K562 (cell line): ENCODE measurements around the gene KIT. TPM values are rescaled to one million over a fixed set of nuclear protein-coding genes. Genes with fewer than 3 reads are reported as not detected.

Experiments used
- CEBPG ChIP-seq, 3 experiments: fragments of 200-800 bp in 1 of 3; sonication (Bioruptor generic) in 1 of 3; sonication (generic) in 1 of 3; formaldehyde crosslinking in 1 of 3; IDR thresholded peaks in 2 of 3; conservative IDR thresholded peaks in 1 of 3; 2 replicates each; pipeline versions ENCODE4 v1.6.1 to v1.8.0; 2016 to 2022; ENCODE audit warnings: missing compliant biosample characterization in 2 of 3, missing genetic modification characterization in 2 of 3, mild to moderate bottlenecking in 1 of 3, missing genetic modification reagents in 1 of 3
- CREBBP ChIP-seq: IDR thresholded peaks from one replicate; pipeline ENCODE4 v1.6.1; 2012; ENCODE audit warnings: low read depth, mild to moderate bottlenecking, control low read depth, inconsistent platforms, low read length
- DACH1 ChIP-seq: fragments of 450-650 bp; IDR thresholded peaks from 2 replicates; pipeline ENCODE4 v1.6.1; 2018; ENCODE audit not compliant: partially characterized antibody
- JUND ChIP-seq, 2 experiments: IDR thresholded peaks; 2 replicates in 1 of 2; 3 replicates in 1 of 2; pipeline ENCODE4 v1.6.1; 2011; ENCODE audit warnings: borderline replicate concordance in 2 of 2, low read depth in 2 of 2, low read length in 2 of 2, improper control_type of control experiment in 1 of 2, missing biosample characterization in 1 of 2, missing genetic modification characterization in 1 of 2, missing genetic modification reagents in 1 of 2
- MAFG ChIP-seq: fragments of 450-650 bp; conservative IDR thresholded peaks from 2 replicates; pipeline ENCODE4 v1.6.1; 2016; ENCODE audit warnings: missing genetic modification characterization, missing compliant biosample characterization
- POLR3G ChIP-seq: IDR thresholded peaks from 2 replicates; pipeline ENCODE4 v1.6.1; 2011; ENCODE audit not compliant: insufficient read length, insufficient replicate concordance; ENCODE audit errors: extremely low read depth
- RAD51 ChIP-seq: fragments of 450-650 bp; IDR thresholded peaks from 2 replicates; pipeline ENCODE4 v1.7.1; 2016; ENCODE audit warnings: low read depth, mild to moderate bottlenecking, borderline replicate concordance
- TAF15 ChIP-seq: fragments of 200-400 bp; formaldehyde crosslinking; IDR thresholded peaks from 2 replicates; pipeline ENCODE4 v1.6.1; 2017; ENCODE audit warnings: mild to moderate bottlenecking, low read depth, low read length, moderate library complexity
- ZNF253 ChIP-seq: fragments of 250-450 bp; sonication (Bioruptor Pico); conservative IDR thresholded peaks from 2 replicates; pipeline ENCODE4 v1.6.1; 2021; ENCODE audit warnings: mild to moderate bottlenecking
- polyA plus RNA-seq, 8 experiments: library from polyadenylated mRNA; depleted of rRNA in 4 of 8; stranded (reverse) in 5 of 8; unstranded in 3 of 8; fragments of >200 nt; fragmentation: Nextera tagmentation in 2 of 8; fragmentation: Illumina TruSeq in 1 of 8; extraction: Ambion mirVana in 2 of 8; extraction: Trizol in 1 of 8; gene quantifications; 2 replicates each; pipeline versions ENCODE4 v1.2.1 to v1.2.3, GENCODE V29; 2011 to 2014; ENCODE audit warnings: inconsistent platforms in 1 of 8, missing spikeins in 1 of 8
- total RNA-seq, 7 experiments: library from RNA; depleted of rRNA in 6 of 7; stranded (reverse); fragments of >200 nt in 6 of 7; fragmentation: Illumina TruSeq in 2 of 7; extraction: Trizol in 2 of 7; gene quantifications; 2 replicates each; pipeline versions ENCODE4 v1.2.1 to v1.2.3, GENCODE V29; 2011 to 2021; ENCODE audit warnings: low replicate concordance in 1 of 7
- TF ChIP-seq, protein P1 (sequence below): fragments of 250-450 bp; sonication (Bioruptor Pico); IDR thresholded peaks from 2 replicates; pipeline ENCODE4 v1.8.0; 2022; ENCODE audit warnings: inconsistent platforms
- TF ChIP-seq, protein P2 (sequence below): sonication (generic); formaldehyde crosslinking; IDR thresholded peaks from 2 replicates; pipeline ENCODE4 v1.9.0; 2022; ENCODE audit warnings: mild to moderate bottlenecking, missing genetic modification reagents
- TF ChIP-seq, protein P3 (sequence below): fragments of 450-650 bp; IDR thresholded peaks from 2 replicates; pipeline ENCODE4 v1.6.1; 2016
- TF ChIP-seq, protein P4 (sequence below), 2 experiments: IDR thresholded peaks in 1 of 2; conservative IDR thresholded peaks in 1 of 2; 2 replicates each; pipeline ENCODE4 v1.6.1; 2016; ENCODE audit warnings: low read depth in 2 of 2, mild to moderate bottlenecking in 1 of 2, missing compliant biosample characterization in 1 of 2, missing genetic modification characterization in 1 of 2, moderate library complexity in 1 of 2
- TF ChIP-seq, protein P5 (sequence below): sonication (generic); formaldehyde crosslinking; IDR thresholded peaks from 2 replicates; pipeline ENCODE4 v1.8.1; 2023; ENCODE audit warnings: mild to moderate bottlenecking, missing genetic modification reagents
- TF ChIP-seq, protein P6 (sequence below): fragments of 250-450 bp; sonication (Bioruptor Pico); IDR thresholded peaks from 2 replicates; pipeline ENCODE4 v1.8.0; 2021; ENCODE audit warnings: borderline replicate concordance, mild to moderate bottlenecking, moderate library complexity; ENCODE audit not compliant: poor library complexity, severe bottlenecking

The KIT gene
- total and polyA plus RNA-seq, 9 of the 15 experiments (the other 6 are each of a cell fraction or from before 2014, with no cell fraction given): 0.27 to 5.6 (median 0.57) TPM

DNA sequence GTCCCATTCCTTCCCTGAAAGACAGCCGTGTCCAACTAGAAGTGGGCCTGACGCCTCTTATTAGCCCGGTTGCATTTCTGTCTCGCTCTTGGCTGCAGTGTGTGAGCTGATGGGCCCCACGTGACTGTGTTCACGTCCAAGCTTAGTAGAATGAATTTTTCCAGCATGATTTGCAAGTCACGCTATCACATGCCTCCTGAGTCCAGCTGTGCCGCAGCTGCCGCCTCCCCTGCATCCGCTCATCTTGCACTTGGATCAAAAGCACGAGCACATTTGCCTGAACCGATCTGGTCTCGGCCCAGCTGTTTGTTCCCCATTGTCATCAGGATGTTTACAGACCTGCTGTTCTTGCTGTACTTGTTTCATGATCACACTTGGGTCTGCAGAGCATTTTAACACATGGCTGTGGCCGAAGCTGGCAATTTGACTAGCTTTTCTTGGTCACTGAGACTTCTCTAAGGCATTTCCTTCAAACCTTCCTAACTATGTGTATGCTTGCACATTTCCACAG is 126.5 kb downstream of the KIT start (continued):
- TF ChIP-seq JUND (IDR thresholded peaks at IDR 0.05; ENCODE audit: borderline replicate concordance, low read depth, low read length) (0 out of 2 replicates have a peak, but pooled peaks have one; percentile 15), JUND (tag; IDR thresholded peaks at IDR 0.05; ENCODE audit: borderline replicate concordance, low read depth, low read length) (no peak; the same call in 2 of the 3 replicates), ZNF253 (CRISPR knock-in tag) (no peak), MAFG (peak; percentile 94), CEBPG (CRISPR knock-in tag; IDR thresholded peaks at IDR 0.05) (no peak), CEBPG (tag; conservative IDR thresholded peaks at IDR 0.05 in 1 of 2, IDR thresholded peaks at IDR 0.05 in 1 of 2) (no peak), TAF15 (no peak), DACH1 (peak; percentile 67), RAD51 (peak; percentile 78), CREBBP (no peak), POLR3G (no peak)
- TF ChIP-seq, protein P1, sequence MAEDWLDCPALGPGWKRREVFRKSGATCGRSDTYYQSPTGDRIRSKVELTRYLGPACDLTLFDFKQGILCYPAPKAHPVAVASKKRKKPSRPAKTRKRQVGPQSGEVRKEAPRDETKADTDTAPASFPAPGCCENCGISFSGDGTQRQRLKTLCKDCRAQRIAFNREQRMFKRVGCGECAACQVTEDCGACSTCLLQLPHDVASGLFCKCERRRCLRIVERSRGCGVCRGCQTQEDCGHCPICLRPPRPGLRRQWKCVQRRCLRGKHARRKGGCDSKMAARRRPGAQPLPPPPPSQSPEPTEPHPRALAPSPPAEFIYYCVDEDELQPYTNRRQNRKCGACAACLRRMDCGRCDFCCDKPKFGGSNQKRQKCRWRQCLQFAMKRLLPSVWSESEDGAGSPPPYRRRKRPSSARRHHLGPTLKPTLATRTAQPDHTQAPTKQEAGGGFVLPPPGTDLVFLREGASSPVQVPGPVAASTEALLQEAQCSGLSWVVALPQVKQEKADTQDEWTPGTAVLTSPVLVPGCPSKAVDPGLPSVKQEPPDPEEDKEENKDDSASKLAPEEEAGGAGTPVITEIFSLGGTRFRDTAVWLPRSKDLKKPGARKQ: no peak
- TF ChIP-seq, protein P2, sequence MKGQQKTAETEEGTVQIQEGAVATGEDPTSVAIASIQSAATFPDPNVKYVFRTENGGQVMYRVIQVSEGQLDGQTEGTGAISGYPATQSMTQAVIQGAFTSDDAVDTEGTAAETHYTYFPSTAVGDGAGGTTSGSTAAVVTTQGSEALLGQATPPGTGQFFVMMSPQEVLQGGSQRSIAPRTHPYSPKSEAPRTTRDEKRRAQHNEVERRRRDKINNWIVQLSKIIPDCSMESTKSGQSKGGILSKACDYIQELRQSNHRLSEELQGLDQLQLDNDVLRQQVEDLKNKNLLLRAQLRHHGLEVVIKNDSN (CRISPR knock-in tag): peak; percentile 71
- TF ChIP-seq, protein P3, sequence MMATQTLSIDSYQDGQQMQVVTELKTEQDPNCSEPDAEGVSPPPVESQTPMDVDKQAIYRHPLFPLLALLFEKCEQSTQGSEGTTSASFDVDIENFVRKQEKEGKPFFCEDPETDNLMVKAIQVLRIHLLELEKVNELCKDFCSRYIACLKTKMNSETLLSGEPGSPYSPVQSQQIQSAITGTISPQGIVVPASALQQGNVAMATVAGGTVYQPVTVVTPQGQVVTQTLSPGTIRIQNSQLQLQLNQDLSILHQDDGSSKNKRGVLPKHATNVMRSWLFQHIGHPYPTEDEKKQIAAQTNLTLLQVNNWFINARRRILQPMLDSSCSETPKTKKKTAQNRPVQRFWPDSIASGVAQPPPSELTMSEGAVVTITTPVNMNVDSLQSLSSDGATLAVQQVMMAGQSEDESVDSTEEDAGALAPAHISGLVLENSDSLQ: no peak
- TF ChIP-seq, protein P4, sequence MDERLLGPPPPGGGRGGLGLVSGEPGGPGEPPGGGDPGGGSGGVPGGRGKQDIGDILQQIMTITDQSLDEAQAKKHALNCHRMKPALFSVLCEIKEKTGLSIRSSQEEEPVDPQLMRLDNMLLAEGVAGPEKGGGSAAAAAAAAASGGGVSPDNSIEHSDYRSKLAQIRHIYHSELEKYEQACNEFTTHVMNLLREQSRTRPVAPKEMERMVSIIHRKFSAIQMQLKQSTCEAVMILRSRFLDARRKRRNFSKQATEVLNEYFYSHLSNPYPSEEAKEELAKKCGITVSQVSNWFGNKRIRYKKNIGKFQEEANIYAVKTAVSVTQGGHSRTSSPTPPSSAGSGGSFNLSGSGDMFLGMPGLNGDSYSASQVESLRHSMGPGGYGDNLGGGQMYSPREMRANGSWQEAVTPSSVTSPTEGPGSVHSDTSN (CRISPR knock-in tag; IDR thresholded peaks at IDR 0.05; ENCODE audit: low read depth): no peak
- TF ChIP-seq, protein P4 (tag; conservative IDR thresholded peaks at IDR 0.05; ENCODE audit: low read depth): no peak
- TF ChIP-seq, protein P5, sequence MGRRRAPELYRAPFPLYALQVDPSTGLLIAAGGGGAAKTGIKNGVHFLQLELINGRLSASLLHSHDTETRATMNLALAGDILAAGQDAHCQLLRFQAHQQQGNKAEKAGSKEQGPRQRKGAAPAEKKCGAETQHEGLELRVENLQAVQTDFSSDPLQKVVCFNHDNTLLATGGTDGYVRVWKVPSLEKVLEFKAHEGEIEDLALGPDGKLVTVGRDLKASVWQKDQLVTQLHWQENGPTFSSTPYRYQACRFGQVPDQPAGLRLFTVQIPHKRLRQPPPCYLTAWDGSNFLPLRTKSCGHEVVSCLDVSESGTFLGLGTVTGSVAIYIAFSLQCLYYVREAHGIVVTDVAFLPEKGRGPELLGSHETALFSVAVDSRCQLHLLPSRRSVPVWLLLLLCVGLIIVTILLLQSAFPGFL: no peak
- TF ChIP-seq, protein P6, sequence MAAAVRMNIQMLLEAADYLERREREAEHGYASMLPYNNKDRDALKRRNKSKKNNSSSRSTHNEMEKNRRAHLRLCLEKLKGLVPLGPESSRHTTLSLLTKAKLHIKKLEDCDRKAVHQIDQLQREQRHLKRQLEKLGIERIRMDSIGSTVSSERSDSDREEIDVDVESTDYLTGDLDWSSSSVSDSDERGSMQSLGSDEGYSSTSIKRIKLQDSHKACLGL (CRISPR knock-in tag): no peak
